Sciatic nerve (tissue), 2 donors: ENCODE results near the gene OSM. TPM values are rescaled to one million over a fixed set of nuclear protein-coding genes. Genes with fewer than 3 reads are reported as not detected.
A peak's percentile ranks its signal among the peaks of the same experiment; 100 is the strongest.

Experiments used
- ATAC-seq: fragments of 200-7000 bp; cut with Tn5 transposase; one replicate; pipeline ENCODE4 v1.9.1; 2020; ENCODE audit warnings: mild to moderate bottlenecking, moderate library complexity
- DNase-seq: peaks from one replicate; pipeline ENCODE4 v3.0.0-alpha.2; 2020; ENCODE audit warnings: low spot score
- intact Hi-C: fragments of 100-400 bp; cut with DNase I; formaldehyde crosslinking; loops from one replicate; pipeline ENCODE4 v1.14.2; 2022
- total RNA-seq: library from RNA; stranded (reverse); fragmentation: NEBNext Ultra II Directional; extraction: Animal tissue kit (Norgen Biotek cat#: 25700); gene quantifications from one replicate; pipeline ENCODE4 v1.2.1, GENCODE V29; 2021
- donor health status: DM: no; HTN: no; CAD: no.
- donor health status: DM: no; HTN: no; CAD: no.

The OSM gene
- total RNA-seq, 1 donor from 2014 or later: 6.4 TPM

DNA sequence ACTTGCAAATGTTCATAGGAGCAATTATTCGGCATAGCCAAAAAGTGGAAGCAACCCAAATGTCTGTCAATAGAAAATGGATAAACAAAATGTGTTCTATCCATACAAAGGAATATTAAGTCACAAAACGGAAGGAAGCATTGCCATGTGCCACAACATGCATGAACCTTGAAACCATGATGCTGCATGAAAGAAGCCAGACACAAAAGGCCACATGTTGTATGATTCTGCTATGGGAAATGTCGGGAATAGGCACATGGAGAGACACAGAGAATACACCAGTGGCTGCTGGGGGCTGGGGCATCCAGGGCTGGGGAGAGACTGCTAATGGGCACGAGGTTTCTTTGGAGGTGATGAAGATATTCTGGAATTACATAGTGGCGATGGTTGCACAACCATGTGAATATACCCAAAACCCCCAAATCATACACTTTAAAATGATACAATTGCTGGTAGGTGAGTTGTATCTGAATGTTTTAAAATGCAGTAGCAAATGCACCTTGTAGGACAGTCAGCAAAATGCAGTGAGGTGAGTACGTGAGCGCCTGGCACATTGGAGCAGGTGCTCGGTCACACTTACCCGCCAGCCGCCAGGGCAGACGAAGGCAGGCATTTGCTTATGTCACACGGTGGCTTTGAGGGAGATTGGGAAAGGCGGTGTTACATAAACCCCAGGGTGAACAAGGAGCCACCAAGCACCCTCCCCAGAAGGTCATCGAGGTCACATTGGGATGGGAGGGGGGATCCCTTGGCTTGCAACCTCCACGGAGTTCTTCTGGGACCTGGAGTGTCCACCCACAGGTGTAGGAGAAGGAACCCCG lies 6.3 kb upstream of the OSM start:
- DNase-seq (no peak), ATAC-seq (no peak)
- intact Hi-C loops: no loop called here

DNA sequence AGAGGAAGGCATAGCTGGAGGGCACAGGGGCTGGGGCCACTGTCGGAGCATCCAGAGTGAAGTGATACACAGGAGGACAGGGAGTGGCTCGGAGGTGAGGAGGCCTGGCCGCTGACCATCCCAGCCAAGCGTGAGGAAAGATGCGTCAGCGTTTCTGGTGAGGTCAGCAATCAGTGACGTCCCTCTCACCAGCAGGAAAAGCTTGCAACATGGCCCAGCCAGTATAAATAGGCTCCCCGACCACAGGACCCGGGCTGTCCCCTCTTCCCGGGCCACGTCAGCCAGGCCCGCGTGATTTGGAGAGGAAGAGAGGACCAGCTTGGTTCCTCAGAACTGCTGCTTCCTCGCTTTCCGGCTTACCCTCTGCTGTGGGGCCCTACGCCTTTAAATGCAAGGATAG lies 4.2 kb upstream of the OSM start:
- ATAC-seq: peak; percentile 74
- intact Hi-C loops: no loop called here
- peak; percentile 81 for DNase-seq

DNA sequence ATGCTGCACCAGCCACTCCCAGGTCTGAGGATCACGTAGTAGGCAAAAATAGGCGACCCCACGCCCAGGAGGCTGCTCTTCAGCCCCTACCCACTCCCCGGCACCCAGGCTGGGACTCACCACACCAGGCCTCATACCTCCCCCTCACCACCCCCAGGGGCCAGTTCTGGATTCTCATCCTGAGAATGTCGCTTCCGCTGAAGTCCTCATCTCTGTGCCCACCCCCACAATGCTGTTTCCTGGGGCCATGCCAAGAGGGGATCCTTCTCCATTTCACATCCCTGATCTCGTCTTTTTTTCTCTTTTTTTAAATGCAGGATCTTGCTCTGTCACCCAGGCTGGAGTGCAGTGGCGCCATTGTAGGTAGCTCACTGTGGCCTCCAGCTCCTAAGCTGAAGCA lies 1.7 kb upstream of the OSM start:
- no peak for DNase-seq
- intact Hi-C loops: no loop called here

DNA sequence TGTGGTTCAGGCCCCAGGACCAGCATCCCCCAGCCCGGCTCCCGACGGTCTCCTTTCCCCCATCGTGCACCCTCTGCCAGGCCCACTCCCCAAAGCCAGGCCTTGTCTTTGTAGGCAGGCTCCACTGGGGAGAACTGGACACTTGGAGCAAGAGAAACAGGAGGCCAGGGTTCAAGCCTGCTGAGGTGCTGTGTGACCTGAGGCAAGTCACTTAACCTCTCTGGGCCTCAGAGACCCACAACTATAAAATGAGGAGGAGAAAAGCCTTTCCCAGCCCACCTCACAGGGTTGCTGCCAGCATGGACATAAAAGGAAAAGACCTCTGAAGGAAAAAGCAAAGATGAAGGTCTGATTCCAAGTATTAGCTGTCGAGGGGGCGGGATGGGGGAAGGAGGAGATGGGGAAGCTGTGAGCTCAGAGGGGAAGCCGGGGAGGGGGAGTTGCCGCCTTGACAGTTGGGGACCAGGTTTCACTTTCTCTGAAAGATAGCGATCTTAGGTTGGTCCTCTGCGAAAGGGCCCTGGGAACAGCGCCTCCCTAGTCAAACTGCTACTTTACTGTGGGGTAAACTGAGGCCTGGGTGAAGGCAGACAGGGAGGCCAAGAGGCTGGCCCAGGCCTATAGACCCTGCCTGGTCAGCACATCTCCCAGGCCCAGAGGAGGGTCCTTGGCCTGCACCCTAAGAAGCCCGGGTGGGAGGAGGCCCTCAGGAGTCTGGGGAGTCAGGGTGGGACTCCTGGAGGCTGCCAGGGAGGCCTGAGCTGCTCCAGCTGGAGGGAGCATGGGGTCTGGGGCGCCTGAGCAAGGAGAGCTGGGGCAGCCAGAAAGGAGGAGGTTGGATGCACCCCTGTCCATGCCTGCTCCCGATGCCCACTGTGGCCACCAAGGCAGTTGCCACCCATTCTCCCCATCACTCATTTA lies 991 bp upstream of the OSM start:
- intact Hi-C loops: no loop called here
- DNase-seq (peak; percentile 62), ATAC-seq (no peak)

More for the DNA sequence above, 1.7 kb upstream of the OSM start:
- no peak for ATAC-seq

DNA sequence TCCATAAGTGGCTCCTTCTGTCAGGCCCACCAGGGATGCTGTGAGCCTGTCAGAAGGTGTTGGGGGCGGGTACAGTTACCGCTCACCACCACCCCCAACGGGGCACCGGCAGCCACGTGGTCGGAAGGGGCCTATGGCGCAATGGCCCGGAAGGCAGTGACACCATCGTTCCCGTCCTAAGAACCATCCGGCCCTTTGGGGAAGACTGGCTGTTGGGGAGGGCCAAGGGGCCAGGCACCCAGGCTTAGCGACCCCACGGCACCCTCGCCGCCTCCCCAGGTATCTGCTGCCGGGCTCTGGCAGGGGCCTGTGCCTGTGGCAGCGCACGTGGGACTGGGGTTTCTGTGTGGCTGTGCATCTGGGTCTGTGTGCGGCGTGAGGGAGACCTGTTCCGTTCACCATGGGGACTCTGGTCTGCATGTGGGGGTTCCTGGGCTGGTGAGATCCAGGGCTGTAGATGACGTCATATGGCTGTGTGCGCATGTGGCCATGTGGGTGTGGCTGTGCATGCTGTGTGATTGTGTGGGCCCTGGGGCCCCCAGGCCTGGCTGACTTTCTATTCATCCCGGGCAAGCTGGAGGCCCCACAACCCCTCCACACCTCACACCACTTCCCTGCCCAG lies 717 bp downstream of the OSM start:
- DNase-seq: peak; percentile 80
- ATAC-seq: peak; percentile 61
- intact Hi-C loops: no loop called here

DNA sequence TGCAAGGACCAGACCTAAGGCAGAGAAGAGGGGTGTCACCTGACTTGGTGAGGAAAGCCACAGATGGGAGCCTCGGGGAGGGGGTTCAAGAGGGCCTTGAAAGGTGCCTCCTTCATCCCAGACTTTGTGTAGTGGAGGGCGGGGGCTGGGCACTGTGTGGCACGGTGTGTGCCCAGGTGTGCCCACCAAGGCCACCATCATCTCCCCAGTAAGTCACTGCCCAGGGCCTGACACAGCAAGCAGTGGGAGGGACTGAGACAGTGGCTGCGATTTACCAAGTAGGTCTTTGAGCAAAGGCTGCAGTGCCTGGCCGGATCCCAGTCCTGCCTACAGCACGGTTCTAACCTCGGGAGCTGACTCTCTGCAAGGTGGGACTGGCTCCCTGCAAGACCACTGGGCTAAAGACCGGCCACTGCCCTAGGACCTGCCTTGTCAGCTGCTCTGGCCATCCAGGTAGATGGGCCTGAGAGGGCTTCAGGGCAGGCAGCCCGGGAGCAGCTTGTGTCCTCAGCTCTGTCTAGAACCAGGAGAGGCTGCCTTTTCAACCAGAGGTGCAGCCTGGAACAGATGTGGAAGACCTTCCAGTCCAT lies 1.4 kb downstream of the OSM start:
- intact Hi-C loops: no loop called here
- no peak for DNase-seq
- no peak for ATAC-seq

DNA sequence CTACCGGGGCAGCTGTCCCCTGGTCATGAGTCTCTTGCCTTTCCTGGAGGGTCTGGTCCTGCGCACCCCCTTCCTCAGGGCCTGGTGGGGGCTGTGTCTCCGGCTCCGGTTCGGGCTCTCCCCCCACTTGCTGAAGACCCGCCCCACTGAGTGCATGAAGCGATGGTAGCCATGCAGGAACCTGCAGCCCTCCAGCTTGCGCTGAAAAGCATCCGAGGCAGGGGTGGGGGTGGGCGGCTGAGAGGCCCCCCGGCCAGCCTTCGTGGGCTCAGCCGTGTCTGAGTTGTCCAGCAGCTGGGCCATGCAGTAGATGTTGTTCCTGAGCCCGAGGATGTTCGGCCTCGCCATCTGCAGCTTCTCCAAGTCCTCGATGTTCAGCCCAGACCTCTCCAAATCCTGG lies 2.8 kb downstream of the OSM start:
- no peak for DNase-seq
- intact Hi-C loops: loop anchor here (2.0 kb wide), 1 partner anchor 123 kb away; the partner anchor contains the start of gene RNF215
- ATAC-seq: no peak

- DNase-seq (peak; percentile 91), ATAC-seq (peak; percentile 65)
- intact Hi-C loops: loop anchor here (2.0 kb wide), 1 partner anchor 124 kb away; the partner anchor contains the start of gene RNF215
Observed at GRCh38 chr22:30262917-30263741, 3.5 kb downstream of the OSM start.

- DNase-seq: no peak
- ATAC-seq: no peak
- intact Hi-C loops: loop anchor here (2.0 kb wide), 1 partner anchor 125 kb away; the partner anchor contains the start of gene RNF215
Observed at GRCh38 chr22:30262112-30262511, 4.5 kb downstream of the OSM start.

- DNase-seq (no peak), ATAC-seq (no peak)
- intact Hi-C loops: no loop called here
Observed at GRCh38 chr22:30261134-30261533, 5.5 kb downstream of the OSM start.

DNA sequence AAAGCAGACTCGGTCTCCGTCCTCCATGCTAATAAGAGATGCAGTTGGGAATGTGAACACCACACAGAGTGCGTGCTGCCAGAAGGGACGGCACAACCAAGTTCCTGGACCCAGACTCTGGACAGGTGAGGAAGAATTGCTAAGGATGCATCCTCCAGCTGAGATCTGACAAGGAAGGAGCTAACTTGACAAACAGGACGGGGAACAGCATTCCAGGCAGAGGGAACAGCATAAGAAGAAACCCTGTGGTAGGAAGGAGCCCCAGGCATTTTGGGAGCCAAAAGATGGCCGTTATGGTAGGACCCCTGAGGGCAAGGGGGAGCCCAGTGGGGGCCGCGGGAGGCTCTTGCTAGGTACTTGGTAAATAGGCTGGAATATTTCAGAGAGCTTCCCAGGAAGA lies 6.0 kb downstream of the OSM start:
- ATAC-seq (no peak), DNase-seq (no peak)
- intact Hi-C loops: no loop called here

DNA sequence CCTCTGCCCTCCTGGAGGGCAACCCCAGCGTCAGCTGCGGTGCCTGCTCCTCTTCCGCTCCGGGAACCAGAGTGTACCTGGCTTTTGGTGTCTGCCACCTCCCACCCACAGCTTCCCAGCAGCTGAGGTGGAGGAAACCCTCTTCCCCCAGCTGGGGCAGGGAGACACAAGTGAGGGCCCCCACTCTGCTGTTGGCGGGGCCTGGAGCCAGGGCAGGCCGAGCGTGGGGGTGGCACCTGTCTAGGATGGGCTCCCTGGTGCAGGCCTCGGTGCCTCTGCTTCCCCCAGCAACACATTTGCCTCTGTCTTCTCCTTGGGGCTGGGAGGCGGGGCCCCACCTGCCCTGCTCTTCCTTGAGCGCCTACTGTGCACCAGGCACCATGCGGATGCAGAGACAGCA lies 6.4 kb downstream of the OSM start:
- DNase-seq (no peak), ATAC-seq (no peak)
- intact Hi-C loops: no loop called here

DNA sequence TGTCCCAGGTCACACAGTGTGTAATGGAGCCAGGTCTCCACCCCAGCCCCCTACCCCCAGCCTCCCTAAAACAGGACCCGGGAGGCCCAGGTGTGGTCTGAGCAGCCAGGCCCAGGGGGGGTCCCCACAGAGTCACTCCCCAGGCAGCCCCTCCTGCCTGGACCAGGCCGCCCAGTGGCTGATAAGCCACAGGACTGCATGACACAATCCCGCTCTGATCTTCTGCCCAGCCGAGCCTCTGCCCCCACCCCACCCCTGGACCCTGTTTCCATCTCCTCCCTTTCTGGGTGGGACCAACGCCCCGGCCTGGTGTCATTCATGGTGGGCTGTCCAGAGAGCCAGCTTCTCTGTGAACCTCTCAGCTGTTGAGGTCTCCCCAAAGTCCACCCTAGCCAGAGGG lies 12.3 kb downstream of the OSM start:
- intact Hi-C loops: loop anchor here (2.0 kb wide), 1 partner anchor 146 kb away; no protein-coding TSS in a partner anchor
- ATAC-seq: no peak
- DNase-seq: no peak

DNA sequence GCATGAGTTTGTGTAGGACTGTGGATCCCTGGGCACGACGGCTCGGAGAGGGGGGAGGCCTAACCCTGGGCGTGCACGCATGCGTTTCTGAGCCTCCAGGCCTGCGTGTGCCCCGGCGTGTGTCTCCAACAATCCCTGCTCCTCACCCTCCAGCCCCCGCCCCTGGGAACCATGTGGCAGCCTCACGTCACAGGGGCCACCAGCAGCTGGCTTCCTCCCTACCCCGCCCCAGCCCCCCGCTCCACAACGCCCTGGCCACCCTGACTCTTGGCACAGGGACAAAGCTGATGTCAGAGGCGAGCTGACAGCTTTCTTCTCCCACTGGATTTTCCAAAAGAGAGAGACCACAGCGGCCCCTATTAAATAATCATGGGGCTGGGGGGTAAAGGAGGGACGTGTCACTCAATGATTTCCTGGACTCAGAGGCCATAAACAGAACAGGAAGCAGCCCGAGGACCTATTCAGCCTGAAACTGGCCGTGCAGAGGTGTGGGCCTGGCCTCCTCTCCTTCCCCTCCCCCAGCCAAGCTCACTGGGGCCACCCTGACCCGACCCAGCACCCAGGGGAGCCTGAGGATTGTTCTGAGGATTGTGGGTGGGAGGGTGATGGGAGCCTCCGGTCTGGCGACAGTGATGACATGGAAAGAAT lies 13.3 kb downstream of the OSM start:
- intact Hi-C loops: no loop called here
- DNase-seq: peak; percentile 86
- peak; percentile 26 for ATAC-seq

DNA sequence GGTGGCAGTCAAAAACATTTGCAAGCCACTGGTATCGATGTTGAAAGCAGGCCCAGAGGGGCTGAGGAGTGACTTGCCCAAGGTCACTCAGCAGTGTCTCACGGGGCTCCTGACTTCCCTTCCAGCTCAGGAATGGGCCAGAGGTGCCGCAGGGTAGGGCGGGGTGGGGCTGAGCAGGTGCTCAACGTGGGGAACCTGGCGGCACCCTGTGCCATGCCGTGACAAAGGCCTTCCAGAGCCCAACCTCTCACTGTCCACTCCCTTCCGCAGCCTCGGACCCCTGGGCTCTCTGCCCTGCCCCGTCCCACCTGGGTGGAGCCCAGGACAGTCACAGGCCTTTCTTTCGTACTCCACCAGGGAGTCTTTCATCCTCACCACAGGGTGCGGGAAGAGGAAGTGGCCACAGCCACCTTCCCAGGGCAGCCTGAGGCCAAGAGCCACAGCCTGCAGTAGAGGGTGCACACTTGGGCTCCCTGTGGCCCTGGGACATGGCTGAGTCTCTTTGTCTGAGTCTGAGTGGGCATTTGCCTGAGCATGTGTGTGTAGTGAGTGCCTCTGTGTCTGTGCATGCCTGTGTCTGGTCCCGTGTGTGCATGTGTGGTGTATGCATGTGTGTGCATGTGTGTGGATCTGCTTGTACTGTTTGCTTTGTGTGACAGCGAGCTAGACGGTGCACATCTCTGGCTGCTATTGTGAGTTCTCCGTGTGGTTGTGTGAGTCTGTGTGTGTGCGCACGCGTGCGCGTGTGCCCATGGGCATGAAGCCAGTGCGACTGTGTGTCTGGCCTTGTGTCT lies 14.0 kb downstream of the OSM start:
- intact Hi-C loops: no loop called here
- DNase-seq: no peak
- no peak for ATAC-seq

- ATAC-seq (no peak), DNase-seq (no peak)
- intact Hi-C loops: no loop called here
Observed at GRCh38 chr22:30251711-30252110, 14.9 kb downstream of the OSM start.

GRCh38 chr22:30250661-30251267 lies 15.9 kb downstream of the OSM start:
- intact Hi-C loops: no loop called here
- ATAC-seq: no peak
- DNase-seq: no peak
